Activated T-helper 2 cell treated with anti-CD3 and anti-CD28 coated beads, Interferon-gamma antibody, Interleukin-2, Interleukin-4, amounts not matched to agents 10 μg/mL and 5 μg/mL and 100 μg/mL, durations not matched to agents 14 hours and 24 hours and 36 hours (primary cell): ENCODE measurements around the gene DNER. TPM values are rescaled to one million over a fixed set of nuclear protein-coding genes. Genes with fewer than 3 reads are reported as not detected.

Experiments
- DNase-seq: peaks from one replicate; pipeline ENCODE4 v3.0.0; 2021; ENCODE audit warnings: low spot score
- H3K27ac Mint-ChIP-seq: one replicate; pipeline ENCODE4 v1.8.0; 2021; ENCODE audit warnings: mixed read lengths
- H3K27me3 Mint-ChIP-seq: one replicate; pipeline ENCODE4 v1.8.0; 2021; ENCODE audit warnings: low read depth, mixed read lengths
- H3K36me3 Mint-ChIP-seq: one replicate; pipeline ENCODE4 v1.8.0; 2021; ENCODE audit warnings: low read depth, mixed read lengths
- H3K4me1 Mint-ChIP-seq: one replicate; pipeline ENCODE4 v1.8.0; 2021; ENCODE audit warnings: low read depth, mixed read lengths
- H3K4me3 Mint-ChIP-seq: one replicate; pipeline ENCODE4 v1.8.0; 2021; ENCODE audit warnings: low read depth, mild to moderate bottlenecking, moderate library complexity, mixed read lengths
- H3K9me3 Mint-ChIP-seq: one replicate; pipeline ENCODE4 v1.8.0; 2021; ENCODE audit warnings: mixed read lengths
- intact Hi-C: fragments of 100-400 bp; cut with micrococcal nuclease; formaldehyde crosslinking; loops from one replicate; pipeline ENCODE4 v1.15.1; 2023
- total RNA-seq: library from RNA; stranded (reverse); gene quantifications from 2 replicates; pipeline ENCODE4 v1.2.3, GENCODE V29; 2022

Gene DNER
- total RNA-seq, 1 donor from 2014 or later = not detected

DNA sequence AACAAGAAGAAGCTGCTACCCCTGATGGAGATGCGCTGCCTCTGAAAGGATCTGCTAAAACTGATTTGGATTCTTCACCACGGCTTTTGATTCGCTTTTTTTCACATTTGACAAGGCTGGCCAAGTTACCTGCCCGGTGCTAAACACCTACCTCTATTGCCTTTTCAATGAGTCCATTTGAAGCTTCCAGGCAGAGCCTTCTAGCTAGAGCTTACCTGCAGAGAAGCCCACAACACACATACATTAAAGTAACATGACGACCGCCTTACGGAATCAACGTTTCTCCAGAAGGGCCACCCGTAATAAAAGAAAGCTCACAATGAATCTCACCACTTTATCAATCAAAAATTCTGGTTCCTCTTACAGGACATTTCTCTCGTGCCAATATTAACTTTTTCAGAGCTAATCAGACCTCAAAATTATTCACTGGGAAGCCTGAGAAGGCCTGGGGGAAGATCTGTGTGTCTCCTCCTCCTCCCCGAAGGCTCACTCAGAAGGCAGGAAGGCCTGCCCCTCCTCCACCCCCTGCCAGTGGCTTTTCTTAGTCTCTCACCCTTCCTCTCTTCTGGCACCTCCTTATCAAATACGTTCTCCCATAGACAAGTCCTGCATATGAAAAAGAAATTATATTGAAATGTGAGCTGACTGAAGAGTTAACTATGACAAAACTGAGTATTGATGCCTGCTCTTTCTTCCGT lies 171.0 kb downstream of the DNER start:
- intact Hi-C loops = no loop called here
- H3K36me3 Mint-ChIP-seq = no peaks in the 10 kb centered on the region
- DNase-seq = no peak
- no peaks in the 10 kb centered on the region for H3K4me1 Mint-ChIP-seq
- no peaks in the 10 kb centered on the region for H3K27me3 Mint-ChIP-seq
- H3K4me3 Mint-ChIP-seq = no peak overlapping the region
- H3K9me3 Mint-ChIP-seq = no peaks in the 10 kb centered on the region
- H3K27ac Mint-ChIP-seq = no peak overlapping the region

DNA sequence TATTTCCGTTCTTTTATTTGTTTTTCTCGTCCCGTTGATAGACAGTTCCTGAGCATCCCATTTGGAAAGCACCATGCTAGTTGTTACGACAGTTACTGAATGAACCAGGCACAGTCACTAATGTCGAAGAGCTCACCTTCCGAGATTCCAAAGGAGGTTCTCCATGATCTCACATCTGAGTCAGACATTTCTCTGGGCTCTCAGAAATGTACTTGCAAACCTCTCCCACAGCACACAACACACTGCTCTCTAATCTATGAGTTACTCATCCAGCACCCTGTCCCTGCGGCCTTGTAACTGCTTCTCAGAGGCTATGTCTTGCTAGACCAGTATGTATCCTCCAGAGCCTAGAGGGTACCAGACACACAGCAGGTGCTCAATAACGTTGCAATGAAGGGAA lies 174.7 kb downstream of the DNER start:
- no peak for DNase-seq
- intact Hi-C loops = no loop called here
- H3K9me3 Mint-ChIP-seq = no peaks in the 10 kb centered on the region
- no peak overlapping the region for H3K27ac Mint-ChIP-seq
- no peak overlapping the region for H3K4me3 Mint-ChIP-seq
- H3K27me3 Mint-ChIP-seq = no peaks in the 10 kb centered on the region
- H3K36me3 Mint-ChIP-seq = no peaks in the 10 kb centered on the region
- no peaks in the 10 kb centered on the region for H3K4me1 Mint-ChIP-seq

DNA sequence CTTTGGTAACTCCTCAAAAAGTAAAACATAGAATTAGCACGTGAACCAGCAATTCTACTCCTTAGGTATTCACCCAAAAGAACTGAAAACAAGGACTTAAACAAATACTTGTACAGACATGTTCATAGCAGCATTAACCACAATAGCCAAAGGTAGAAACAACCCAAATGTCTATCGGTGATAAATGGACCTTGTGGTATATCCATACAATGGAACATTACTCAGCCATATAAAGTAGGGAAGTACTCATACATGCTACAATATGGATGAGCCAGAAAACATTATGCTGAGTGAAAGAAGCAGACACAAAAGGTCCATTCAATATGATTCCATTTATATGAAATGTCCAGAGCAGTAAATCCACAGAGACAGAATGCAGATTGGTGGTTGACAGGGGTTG lies 182.8 kb downstream of the DNER start:
- DNase-seq = no peak
- H3K9me3 Mint-ChIP-seq = no peaks in the 10 kb centered on the region
- no peaks in the 10 kb centered on the region for H3K4me1 Mint-ChIP-seq
- no peak overlapping the region for H3K27ac Mint-ChIP-seq
- H3K27me3 Mint-ChIP-seq = no peaks in the 10 kb centered on the region
- intact Hi-C loops = no loop called here
- no peaks in the 10 kb centered on the region for H3K36me3 Mint-ChIP-seq
- no peak overlapping the region for H3K4me3 Mint-ChIP-seq

DNA sequence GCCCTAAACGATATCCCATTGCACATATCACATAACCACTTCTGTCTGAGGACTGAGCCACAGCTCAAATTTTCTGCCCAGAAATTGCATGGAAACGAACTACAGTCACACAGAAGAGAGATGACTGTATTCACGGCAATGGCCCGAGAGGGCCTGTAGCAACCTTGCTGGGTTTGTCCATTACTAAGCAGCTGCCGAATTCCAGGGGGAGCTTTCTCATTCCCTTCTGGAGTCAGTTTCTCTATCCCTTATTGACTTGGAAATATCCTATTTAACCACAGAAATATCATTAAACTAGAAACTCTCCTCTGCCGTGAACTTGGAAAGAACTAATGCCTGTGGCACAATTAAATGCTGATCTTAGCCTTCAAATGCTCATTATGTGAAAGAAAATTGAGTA lies 183.9 kb downstream of the DNER start:
- H3K4me1 Mint-ChIP-seq = no peaks in the 10 kb centered on the region
- no peak overlapping the region for H3K27ac Mint-ChIP-seq
- H3K36me3 Mint-ChIP-seq = no peaks in the 10 kb centered on the region
- no peaks in the 10 kb centered on the region for H3K9me3 Mint-ChIP-seq
- DNase-seq = no peak
- no peak overlapping the region for H3K4me3 Mint-ChIP-seq
- no peaks in the 10 kb centered on the region for H3K27me3 Mint-ChIP-seq
- intact Hi-C loops = no loop called here

DNA sequence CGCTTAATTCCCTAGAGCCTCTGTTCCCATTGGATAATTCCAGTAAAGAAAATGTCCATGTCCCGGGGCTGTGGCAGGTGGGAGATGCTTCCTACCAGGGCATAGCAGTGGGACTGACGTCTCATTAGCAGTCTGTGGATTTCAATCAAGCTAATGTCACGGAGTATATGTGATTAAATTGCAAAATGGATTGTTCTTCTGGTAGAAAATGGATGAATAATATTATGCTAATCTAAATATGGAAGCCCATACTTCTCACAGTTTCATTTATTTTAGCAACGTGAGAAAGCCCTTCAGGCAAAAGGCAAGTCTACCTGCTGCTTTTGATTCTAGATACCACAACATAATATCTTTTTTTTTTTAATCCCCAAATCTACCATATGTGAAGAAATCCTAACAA lies 185.5 kb downstream of the DNER start:
- Mint-ChIP-seq H3K27ac (no peak overlapping the region), H3K4me3 (no peak overlapping the region), H3K4me1 (no peaks in the 10 kb centered on the region), H3K9me3 (no peaks in the 10 kb centered on the region), H3K36me3 (no peaks in the 10 kb centered on the region), H3K27me3 (no peaks in the 10 kb centered on the region)
- intact Hi-C loops = no loop called here
- DNase-seq = no peak

DNA sequence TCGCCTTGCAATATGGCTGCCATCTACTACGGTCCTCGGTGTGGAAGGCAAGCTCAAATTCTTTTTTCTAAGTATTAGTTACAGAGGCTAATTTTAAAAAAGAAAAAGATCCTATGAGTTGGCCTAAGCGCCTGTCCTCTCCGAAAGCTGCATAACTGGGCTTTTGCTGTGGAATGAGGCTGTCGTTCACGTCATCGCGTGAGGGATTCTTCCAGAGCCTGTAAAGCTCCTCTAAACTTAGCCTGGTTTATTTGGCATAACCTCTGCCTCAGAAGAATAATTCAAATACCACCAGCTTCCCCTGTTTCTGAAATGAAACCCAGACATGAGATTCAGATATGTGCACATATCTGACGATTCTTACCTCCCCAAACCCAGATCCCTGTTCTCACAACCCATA lies 187.4 kb downstream of the DNER start:
- Mint-ChIP-seq H3K27ac (no peak overlapping the region), H3K27me3 (no peaks in the 10 kb centered on the region), H3K9me3 (no peaks in the 10 kb centered on the region), H3K4me3 (no peak overlapping the region), H3K36me3 (no peaks in the 10 kb centered on the region), H3K4me1 (no peaks in the 10 kb centered on the region)
- DNase-seq = no peak
- intact Hi-C loops = no loop called here

DNA sequence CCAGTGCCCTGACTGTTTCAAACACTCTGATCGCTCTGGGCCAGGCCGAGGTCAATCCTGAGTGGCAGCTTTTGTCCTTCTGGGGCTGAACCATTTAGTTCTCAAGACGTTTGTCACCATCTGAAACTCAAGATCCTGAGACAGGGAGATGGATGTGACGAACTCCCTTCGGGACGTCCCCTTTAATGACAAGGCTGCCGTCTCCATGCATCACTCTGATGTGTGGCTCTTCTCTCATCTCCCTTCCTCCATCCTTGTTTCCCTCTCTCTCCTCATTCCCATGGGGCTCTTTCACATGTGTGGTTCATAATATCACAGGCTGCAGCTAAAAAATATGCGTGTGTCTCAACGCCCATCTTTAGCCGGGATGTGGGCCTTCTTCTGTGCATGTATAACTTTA lies 189.6 kb downstream of the DNER start:
- H3K27me3 Mint-ChIP-seq = no peaks in the 10 kb centered on the region
- H3K4me1 Mint-ChIP-seq = no peaks in the 10 kb centered on the region
- intact Hi-C loops = no loop called here
- H3K4me3 Mint-ChIP-seq = no peak overlapping the region
- DNase-seq = no peak
- no peaks in the 10 kb centered on the region for H3K9me3 Mint-ChIP-seq
- H3K36me3 Mint-ChIP-seq = no peaks in the 10 kb centered on the region
- H3K27ac Mint-ChIP-seq = no peak overlapping the region

DNA sequence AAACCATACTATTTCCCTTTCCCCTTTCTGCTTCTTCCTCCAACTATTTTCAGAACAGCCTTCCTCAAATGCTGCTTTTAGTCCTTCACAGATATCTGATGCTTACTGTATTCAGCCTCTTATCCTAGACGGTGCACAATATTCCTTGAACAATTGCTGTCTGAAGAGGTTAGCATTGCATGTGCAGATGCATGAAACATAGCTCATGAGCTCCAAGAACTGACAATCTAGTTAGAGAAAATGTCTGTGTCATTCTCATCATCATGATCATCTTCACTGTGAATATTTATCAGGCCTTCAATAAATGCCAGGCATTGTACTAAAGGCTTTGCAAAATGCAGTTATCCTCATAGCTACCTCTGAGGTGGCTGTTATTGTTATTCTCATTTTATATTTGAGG lies 190.7 kb downstream of the DNER start:
- Mint-ChIP-seq H3K27ac (no peak overlapping the region), H3K36me3 (no peaks in the 10 kb centered on the region), H3K9me3 (no peaks in the 10 kb centered on the region), H3K4me1 (no peaks in the 10 kb centered on the region), H3K27me3 (no peaks in the 10 kb centered on the region), H3K4me3 (no peak overlapping the region)
- no peak for DNase-seq
- intact Hi-C loops = no loop called here

DNA sequence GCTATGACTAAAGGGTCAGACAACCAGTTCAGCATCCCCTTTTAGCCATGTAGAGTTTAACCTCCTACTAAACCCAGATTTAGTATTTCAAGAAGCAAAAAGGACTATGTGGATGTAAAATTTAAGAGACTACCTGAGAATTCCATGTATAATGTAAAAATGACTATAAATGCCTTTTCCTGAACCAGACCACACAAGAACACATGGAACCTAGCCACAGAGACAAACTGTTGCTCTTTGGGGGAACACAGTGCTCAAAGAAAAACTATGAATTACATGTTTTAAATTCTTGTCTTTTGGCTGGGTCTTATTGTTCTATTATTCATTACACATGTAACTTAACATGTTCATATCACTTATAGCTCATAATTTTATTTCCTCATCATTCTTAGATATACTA lies 192.8 kb downstream of the DNER start:
- intact Hi-C loops = no loop called here

DNA sequence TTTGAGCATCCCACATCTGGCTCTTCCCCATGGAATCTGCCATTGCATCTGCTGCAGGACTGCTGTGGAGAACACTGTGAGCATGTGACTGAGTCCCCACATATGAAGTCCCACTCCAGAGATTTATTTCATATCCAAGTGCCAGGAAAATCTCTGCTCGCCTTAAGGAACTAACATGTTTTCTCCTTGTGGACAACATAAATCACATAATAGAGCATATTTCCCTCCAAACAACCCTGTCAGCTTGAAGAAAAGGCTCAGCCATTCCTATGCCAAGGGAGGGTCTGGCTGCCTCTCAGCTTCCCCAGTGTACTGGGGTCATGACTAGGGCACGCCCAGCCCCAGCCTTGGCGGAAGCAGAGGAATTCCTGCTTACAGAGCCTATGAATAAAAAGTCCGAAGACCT lies 193.7 kb downstream of the DNER start:
- H3K4me3 Mint-ChIP-seq = no peak overlapping the region
- no peaks in the 10 kb centered on the region for H3K27me3 Mint-ChIP-seq
- no peaks in the 10 kb centered on the region for H3K36me3 Mint-ChIP-seq

More for the DNA sequence above, 192.8 kb downstream of the DNER start:
- Mint-ChIP-seq H3K27me3 (no peaks in the 10 kb centered on the region), H3K36me3 (no peaks in the 10 kb centered on the region), H3K4me1 (no peaks in the 10 kb centered on the region), H3K4me3 (no peak overlapping the region), H3K27ac (no peak overlapping the region), H3K9me3 (no peaks in the 10 kb centered on the region)
- DNase-seq = no peak

DNA sequence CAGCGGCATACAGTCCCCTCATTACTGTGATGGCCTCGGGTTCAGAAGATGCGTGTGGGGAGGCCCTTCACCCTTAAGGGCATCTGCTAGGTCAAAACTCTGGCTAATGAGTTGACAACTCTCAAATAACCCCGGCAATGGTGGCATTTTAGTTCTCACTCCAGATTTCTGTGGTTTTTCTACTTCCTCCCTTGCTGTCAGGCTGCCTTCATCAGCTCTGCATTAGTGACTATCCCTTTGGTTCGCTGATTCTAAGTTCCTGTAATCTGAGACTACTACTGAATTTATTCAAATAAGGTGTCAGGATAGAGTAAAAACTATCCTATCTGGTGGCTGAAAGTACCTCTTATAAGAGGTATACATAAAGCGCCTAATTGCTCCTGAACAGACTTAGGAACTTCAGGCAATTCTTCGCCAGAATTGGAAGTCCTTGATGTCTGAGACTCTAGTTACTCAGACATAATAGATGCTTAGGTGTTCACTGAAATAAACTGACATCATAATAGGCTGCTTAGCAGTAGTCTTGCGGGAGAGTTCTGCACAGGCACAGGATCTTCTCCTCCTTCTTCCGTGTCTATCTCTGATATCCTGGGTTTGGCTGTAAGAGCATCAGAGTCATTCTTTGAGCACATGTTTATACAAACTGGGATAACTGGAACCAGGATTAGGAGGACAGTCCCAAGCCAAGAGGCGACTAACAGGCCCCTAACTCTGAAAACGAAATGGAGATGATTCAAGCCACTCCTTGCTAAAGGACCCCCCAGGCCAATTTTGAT lies 194.5 kb downstream of the DNER start:
- Mint-ChIP-seq H3K27me3 (no peaks in the 10 kb centered on the region), H3K9me3 (no peaks in the 10 kb centered on the region), H3K4me1 (no peaks in the 10 kb centered on the region), H3K36me3 (no peaks in the 10 kb centered on the region), H3K4me3 (no peak overlapping the region), H3K27ac (no peak overlapping the region)
- intact Hi-C loops = no loop called here
- no peak for DNase-seq

More for the DNA sequence above, 193.7 kb downstream of the DNER start:
- intact Hi-C loops = no loop called here
- no peak for DNase-seq
- Mint-ChIP-seq H3K4me1 (no peaks in the 10 kb centered on the region), H3K27ac (no peak overlapping the region), H3K9me3 (no peaks in the 10 kb centered on the region)

DNA sequence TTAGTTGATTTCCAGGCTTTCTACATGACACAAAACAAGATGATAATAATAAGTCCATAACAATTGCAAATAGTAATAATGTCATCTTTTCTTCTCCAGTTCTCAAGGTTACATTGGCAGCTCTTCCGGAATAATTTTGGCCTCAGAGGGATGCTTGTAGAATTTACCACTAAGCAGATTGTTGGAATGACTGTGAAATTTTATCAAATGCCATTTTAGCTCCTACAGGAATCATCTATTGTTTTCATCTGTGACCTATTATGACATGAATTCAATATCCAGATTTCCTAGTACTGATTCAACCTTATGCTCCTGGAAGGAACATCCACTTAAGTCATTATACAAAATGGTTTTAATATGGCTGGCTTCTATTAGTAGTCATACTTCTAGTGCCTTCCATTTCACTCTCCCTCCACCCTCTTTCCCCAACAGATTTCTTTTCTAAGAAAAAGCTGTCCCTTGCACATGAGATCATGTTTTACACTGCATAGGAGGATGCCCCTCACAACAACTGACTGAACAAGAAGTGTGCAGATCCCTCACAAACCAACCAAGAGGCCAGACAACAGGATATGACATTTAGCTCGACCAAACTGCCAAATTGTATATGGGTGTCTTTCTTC lies 200.0 kb downstream of the DNER start:
- Mint-ChIP-seq H3K27ac (no peak overlapping the region), H3K27me3 (no peaks in the 10 kb centered on the region), H3K4me1 (no peaks in the 10 kb centered on the region), H3K9me3 (no peaks in the 10 kb centered on the region), H3K4me3 (no peak overlapping the region), H3K36me3 (no peaks in the 10 kb centered on the region)
- DNase-seq = no peak
- intact Hi-C loops = no loop called here

DNA sequence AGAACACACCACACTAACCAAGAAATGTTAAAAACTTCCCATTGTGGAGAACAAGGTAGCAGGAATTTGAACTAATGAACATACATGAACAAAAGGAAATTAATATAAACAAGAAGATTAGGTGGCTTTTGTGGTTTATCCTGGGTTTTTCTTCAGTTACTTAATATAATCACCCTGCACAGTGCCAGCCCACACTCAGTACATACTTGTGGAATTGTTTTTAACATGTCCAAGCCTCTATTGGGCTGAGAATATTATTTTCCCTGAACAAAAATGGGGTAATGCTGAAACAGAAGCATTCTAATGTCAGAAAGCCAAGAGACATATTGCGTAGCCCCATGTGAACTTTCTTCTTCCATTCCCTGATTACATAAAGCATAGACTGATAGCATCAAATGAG lies 202.8 kb downstream of the DNER start:
- intact Hi-C loops = no loop called here
- Mint-ChIP-seq H3K36me3 (no peaks in the 10 kb centered on the region), H3K4me1 (no peaks in the 10 kb centered on the region), H3K27me3 (no peaks in the 10 kb centered on the region), H3K27ac (no peak overlapping the region), H3K9me3 (no peaks in the 10 kb centered on the region), H3K4me3 (no peak overlapping the region)
- DNase-seq = no peak
